Stimulated activated CD8-positive, alpha-beta memory T cell treated with anti-CD3 and anti-CD28 coated beads, Interleukin-15, amount 100 ng/mL, for 1 hour (primary cell): Measurements from ENCODE around the gene ANAPC5.
"Not testable (repeated sequence)": the region's sequence is repeated elsewhere in the genome, so short reads cannot be mapped to it uniquely, and the experiment has no call there.

Source experiments
- DNase-seq: peaks from one replicate; pipeline ENCODE4 v3.0.0-alpha.2; 2020; ENCODE audit warnings: low read depth

Gene ANAPC5

DNA sequence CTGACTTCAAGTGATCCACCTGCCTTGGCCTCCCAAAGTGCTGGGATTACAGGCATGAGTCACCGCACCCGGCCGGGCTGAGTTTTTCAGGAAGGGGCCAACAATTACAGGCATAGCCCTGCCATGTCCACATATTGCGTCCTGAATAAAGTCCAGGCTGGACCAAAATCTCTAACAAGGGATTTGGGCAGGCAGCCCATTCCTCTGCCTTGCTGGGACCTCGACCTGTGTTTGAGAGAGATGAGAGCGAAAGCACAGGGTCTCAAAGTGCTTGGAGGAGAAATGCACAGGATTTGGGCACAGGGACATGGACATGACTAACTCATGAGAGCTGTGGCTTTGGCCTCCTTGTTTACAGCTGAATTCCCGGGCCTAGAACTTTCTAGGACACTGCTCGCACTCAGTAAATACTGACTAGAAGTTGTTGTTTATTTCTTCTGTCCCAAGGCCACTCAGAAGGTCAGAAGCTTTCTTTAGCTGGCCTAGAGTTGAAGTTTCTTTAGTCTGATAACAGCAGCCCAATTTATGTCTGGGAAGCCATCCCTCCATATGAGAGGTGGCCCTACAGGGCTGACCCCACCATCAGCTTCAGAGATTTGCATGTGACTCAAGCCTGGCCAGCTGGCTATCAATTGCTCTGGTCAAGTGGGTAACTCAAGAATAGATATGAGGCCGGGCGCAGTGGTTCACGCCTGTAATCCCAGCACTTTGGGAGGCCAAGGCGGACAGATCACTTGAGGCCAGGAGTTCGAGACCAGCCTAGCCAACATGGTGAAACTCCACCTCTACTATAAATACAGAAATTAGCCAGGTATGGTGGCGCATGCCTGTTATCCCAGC, 67.4 kb downstream of the ANAPC5 start:
- DNase-seq, result no peak

DNA sequence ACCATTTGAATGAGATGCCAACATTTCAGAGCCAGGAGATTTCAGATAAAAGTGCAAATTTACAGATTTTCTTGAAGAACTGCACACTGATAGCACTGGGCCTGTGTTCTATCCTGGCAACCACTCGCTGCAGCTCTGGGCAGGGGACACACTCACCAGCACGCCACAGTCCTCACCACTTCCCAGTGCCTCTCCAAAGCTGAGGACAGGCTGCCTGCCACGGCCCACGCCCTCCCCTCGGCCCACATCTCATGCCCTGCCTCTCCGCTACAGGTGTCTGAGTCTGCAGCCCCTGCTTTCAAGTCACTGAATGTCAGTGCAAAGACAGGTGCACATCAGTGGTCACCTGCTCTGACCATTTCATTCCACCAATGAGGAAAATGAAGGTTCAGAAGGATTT, 68.4 kb downstream of the ANAPC5 start:
- no peak for DNase-seq

DNA sequence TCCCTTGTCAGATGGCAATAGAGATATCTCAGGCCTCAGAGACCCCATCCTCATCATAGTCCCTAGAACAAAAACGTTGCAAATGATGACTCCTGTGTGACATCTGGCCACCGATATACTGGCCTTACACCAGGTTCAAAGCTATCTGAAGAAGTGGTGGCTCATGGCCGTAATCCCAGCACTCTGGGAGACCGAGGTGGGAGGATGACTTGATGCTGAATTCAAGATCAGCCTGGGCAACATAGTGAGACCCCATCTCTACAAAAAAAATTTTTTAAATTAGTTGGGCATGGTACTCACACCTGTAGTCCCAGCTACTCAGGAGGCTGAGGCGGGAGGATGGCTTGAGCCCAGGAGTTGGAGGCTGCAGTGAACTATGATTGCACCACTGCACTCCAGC, 68.8 kb downstream of the ANAPC5 start:
- no peak for DNase-seq

DNA sequence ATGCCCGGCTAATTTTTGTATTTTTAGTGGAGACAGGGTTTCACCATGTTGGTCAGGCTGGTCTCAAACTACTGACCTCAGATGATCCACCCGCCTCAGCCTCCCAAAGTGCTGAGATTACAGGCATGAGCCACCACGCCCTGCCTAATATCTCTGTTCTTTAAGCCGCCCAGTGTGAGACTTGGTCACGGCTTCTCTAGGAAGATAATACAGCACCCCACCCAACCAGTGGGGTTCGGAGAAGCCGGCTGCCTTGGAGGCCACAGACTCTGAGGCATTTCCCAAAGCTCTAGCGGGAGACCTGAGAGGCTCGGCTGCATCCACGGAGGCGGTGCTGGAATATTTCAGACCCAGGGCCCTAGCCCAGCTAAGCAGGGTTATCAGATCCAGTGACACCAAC, 69.3 kb downstream of the ANAPC5 start:
- DNase-seq, result not testable (repeated sequence)

DNA sequence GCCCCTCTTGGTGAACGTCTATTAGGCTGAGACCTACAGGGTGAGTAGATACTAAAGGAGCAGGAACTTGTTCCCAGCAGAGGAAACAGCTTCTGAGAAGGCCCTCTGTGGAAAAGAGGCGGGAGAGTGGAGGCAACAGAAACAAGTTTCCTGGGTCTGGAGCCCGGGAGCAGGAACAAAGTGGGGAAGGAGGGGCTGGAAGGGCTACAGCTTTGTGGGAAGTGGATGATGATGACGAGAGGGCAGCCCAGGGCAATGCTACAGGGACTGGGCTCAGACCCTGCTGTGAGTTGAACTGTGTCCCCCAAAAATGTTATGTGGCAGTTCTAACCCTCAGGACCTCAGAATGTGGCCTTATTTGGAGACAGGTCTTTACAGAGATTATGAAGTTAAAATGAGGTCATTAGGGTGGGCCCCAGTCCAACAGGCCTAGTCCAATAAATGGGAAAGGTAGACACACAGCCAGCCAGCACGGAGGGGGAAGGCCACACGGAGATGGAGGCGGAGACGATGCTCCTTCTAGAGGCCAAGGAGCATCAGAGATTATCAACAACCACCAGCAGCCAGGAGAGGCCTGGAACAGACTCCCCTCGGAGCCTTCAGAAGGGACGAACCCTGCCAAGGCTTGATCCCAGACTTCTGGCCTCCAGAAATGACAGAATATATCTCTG, 70.0 kb downstream of the ANAPC5 start:
- no peak for DNase-seq

DNA sequence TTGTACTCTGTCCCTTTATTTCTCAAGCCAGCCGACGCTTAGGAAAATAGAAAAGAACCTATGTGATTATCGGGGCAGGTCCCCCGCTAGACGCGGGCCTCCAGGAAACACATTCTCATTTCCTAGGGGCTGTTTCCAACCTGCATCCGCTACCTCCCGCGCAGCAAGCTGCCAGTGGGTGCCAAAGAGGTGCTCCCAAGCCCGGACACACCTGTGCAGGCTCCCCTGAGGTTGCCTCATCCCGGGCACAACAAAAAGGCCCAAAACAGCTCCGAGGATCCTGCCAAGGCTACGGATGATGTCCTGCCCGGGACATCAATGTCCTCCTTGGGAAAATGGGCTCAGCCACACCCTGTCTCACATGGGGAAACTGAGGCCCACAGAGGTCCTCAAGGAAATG, 71.1 kb downstream of the ANAPC5 start:
- DNase-seq, result not testable (repeated sequence)

DNA sequence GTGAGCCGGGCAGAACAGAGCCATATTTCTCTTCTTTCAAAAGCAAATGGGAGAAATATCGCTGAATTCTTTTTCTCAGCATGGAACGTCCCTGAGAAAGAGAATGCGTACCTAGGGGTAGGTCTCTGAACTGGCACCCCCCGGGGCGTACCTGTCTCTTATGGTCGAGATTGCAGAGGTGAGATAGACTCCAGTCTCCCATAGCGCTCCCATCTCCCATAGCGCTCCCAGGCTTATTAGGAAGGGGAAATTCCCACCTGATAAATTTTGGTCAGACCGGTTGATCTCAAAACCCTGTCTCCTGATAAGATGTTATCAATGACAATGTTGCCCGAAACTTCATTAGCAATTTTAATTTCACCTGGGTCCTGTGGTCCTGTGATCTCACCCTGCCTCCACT, 71.7 kb downstream of the ANAPC5 start:
- not testable (repeated sequence) for DNase-seq

DNA sequence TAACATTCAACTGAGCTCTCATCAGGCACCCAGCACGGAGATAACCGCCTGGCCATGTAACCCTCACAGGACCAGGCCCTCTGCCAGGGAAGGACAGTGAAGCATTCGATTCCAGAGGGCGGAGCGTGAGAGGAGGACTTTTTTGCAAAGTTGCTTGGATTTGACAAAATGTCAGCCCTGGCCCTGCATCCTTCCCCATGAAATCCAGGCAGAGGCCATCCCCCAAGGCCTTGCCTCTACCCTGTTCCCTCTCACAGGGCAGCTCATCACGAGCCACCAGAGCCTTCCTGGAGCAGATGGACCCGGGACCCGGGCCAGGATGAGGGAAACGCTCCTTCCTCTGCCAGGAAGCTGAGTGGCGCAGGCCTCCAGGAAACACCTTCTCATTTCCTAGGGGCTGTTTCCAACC, 72.7 kb downstream of the ANAPC5 start:
- no peak for DNase-seq

DNA sequence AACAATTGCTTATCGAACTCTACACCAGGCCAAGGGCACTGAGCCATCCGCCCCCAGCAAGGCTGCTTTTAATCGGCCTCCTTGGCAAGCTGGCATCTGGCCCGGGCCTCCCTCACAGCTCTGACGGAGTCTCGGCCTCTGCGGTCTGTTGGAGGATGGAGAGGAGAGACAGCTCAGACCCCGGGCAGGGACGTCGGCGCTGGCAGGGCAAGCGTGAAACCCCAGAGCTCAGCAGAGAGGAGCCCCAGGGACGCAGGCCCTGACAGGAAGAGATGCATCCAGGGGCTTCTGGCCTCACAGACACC, 73.2 kb downstream of the ANAPC5 start:
- no peak for DNase-seq

DNA sequence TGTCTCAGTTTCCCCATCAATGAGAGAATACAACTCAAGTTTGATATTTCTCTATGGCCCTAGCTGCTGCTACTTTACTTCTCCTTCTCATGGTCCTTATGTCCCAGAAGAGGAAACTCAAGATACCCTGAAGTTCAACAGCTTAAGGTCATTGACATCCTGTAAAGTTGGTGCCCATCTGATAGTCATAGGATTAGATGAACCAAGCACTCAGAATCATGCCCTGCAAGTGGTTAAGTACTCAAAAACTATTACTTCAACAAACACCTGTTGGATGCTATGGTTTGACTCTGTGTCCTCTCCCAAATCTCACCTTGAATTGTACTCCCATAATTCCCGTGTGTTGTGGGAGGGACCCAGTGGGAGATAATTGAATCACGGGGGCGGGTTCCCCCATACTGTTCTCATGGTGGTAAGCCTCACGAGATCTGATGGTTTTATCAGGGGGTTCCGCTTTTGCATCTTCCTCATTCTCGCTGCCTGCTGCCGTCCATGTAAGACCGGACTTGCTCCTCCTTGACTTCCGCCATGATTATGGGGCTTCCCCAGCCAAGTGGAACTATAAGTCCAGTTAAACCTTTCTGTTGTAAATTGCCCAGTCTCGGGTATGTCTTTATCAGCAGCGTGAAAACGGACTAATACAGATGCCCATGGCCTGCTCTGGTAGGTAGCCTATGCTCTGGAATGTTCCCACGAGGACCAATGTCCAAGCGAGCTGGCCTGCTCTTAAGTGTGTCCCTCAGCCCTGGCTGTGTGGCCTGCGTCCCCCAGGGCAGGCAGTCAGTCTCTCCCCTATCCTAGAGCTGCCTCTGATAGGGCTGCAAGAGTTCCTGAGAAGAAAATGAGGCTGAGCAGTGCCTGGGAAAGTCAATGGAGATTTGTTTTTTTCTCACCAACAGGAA, 73.8 kb downstream of the ANAPC5 start:
- DNase-seq, result no peak

DNA sequence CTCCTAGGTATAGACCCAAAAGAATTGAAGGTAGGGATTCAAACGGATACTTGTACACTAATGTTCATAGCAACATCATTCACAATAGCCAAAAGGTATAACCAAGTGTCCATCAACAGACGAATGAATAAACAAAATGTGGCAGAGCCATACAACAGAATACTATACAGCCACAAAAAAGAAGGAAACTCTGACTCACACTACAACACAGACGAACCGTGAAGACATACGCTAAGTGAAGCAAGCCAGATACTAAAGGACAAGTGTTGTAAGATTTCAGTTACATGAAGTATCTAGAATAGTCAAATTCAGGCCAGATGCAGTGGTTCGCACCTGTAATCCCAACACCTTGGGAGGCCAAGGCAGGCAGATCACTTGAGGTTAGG, 74.8 kb downstream of the ANAPC5 start:
- DNase-seq, result no peak

DNA sequence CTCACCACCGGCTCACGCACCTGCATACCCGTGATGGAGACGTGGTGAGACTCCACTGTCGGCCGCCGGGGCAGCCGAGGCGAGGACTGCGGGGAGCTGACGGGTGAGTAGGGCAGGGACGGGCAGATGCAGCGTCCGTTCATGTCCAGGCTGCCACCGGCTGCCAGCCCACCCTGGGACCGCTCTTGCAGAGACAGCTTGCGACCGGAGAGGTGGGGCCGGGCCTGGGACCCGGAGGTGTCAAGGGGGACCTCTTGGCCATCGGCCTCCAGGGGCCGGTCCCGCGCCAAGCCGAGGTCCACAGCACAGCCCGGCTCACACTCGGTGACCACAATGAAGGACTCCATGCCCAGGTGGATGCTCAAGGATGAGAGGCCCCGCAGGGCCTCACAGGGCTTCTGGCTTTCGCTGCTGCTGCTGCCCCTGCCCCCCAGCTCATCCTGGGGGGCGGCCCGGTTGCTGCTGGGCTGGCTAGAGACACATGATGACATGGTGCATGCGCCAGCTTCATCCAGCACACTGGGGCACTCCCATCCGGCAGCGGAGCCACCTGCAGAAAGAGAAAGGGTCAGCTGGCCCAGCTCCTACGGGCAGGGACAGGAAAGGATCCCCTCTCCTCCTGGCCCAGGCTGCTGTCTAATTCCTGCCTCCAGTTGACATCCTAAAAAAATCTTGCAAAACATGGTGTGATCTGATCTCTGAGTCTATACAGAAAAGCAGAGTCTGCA, 78.0 kb downstream of the ANAPC5 start:
- no peak for DNase-seq

DNA sequence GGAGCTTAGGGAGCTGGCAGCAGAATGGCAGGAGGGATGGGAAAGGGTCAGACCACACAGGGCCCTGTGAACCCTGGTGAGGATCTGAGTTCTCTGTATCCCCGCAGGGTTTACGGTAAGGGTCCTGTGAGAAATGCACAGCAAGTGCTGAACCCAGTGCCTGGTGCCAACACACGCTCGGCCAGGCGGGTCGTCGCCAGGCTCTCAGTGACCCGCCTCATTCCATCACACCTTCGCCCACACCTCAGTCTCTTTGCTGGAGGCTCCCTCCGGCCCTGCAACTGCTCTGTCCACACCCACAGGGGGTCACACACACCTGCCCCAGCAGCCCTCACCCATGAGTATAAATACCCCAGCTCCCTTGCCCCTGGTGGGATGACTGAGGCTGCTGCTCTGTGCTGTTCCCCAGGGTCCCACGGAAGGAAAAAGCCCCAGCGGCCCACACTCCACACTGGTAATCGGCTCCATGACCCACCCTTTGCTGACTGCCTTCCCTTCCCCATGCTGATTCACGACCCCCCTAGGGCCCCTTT, 78.8 kb downstream of the ANAPC5 start:
- DNase-seq, result no peak

DNA sequence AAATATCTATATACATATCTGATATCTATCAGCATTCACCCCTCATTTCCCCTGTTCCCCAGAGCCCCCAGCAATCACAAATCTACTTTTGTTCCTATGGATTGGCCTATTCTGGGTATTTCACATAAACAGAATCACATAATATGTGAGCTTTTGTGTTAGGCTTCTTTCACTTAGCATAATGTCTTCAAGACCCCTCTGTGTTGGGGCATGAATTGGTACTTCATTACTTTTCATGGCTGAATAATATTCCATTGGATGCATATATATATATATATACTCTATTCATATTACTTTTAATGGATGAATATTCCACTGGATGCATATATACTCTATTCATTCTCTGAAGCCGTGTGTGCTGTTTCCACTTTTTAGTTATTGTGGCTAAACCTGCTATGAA, 84.4 kb downstream of the ANAPC5 start:
- no peak for DNase-seq

DNA sequence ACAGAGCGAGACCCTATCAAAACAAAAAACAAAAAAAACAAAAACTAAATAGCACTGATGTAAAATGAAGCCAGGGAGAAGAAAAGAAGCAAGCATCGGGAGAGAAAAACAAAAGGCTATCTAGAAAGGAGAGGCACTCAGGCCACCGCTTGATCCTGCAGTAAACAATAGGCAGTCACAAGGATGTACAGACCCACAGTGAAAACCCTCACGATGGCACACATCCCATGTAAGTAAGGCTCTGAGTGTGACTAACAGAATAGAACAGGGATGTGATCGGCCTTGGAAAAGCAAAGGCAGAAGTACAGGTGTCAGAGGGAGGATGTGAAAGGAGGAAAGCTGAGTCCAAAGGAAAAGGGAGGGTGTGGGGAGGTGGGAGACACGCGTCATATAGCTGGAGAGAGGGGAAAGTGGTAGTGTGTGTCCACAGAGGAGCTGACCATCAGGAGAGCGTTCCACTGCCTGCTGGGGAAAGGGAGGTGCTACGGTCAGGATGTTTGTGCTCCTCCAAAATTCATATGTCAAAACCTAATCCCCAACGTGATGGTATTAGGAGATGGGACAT, 87.2 kb downstream of the ANAPC5 start:
- DNase-seq, result no peak

DNA sequence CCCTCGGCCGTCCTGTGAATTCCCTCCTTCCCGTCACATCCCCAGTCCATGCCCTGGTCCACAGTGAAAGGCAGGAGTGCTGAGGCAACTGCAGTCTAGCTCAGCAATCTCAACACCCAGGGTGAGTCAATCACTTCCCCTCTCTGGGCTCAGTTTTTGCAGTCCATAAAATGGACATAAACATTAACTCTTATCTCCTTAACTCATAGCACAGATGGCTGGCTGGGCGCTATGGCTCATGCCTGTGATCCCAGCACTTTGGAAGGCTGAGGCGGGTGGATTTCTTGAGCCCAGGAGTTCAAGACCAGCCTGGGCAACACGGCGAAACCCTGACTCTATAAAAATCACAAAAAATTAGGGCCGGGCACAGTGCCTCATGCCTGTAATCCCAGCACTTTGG, 88.1 kb downstream of the ANAPC5 start:
- DNase-seq, result no peak

DNA sequence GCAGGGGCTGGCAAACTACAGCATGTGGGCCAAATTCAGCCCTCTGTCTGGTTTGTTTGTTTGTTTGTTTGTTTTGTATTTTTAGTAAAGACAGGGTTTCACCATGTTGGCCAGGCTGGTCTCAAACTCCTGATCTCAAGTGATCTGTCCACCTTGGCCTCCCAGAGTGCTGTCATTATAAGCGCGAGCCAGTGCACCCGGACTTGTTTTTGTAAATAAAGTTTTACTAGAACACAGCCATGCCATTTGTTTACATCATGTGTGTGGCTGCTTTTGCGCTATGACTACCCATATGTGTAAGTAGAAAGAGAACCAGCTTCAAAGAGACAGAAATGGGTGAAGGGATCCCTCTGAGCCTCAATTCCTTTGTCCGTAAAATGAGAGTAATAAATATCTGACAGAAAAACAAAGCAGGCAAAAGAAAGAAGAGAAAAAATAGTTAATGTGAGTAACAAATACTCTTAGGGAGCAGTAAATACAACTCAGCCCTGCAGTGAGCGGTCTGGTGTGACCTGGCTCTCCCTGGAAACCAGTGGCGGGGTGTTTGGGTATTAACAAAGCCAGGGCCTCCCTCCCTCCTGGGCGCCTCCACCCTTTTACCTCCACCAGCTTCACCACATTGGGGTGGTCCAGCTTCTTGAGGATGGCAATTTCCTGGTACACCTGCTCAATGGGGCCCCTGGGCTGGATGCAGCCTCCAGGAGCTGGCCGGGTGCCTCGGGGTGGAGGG, 88.8 kb downstream of the ANAPC5 start:
- DNase-seq, result no peak

DNA sequence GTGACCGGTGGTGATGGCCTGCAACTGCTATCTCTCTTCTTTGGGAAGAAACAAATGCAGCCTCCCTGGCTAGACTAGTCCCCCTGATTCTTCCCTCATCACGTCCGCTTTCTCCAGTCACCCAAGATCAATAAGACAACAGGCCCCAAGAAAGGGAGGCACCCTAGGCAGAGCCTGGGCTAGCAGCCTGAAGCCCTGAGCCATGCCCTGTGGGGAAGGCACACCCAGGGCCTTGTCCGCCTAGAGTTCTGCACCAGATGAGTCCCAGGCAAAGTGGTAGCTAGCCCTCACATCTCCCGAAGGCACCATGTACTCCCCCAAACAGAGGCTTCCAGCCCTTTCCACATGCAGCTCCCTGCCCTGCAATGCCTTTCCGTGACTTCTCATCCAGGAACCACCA, 90.8 kb downstream of the ANAPC5 start:
- no peak for DNase-seq

DNA sequence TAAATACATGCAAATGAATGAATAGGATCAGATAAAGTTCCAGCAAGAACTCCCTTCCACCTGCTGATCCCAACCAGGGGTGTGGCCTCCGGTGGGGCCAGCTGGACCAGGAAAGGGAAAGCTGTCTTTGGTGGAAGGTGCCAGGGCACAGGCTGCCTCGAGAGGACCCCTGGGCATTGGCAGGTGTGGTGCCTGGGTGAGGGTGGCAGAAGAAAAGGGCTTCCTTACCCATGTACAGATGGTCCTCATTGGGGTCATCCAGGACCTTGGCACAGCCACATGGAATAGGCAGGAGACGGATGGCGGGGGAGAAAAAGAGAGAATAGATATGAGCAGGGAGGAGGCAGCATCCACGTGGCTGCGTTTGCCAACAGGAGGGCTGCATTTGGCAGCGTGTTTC, 92.1 kb downstream of the ANAPC5 start:
- no peak for DNase-seq

DNA sequence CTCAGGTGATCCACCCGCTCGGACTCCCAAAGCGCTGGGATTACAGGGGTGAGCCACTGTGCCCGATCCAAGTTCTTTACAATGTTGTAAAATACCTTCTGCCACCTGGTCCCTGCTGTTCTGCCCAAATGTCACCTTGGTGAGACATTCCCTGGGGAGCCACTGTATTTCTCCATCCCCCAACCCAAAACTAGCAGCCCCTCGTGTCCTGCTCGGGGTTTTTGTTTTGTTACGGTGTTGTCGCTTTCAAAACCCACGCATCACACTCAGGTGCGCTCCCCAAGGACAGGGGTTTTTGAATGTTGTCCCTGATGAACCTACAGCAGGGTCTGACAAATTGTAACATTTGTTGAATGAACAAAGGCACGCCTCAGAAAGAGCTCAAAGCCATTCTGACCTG, 93.1 kb downstream of the ANAPC5 start:
- DNase-seq, result no peak
